Ovary (tissue), 3 donors: ENCODE results near the gene GET4.

Experiments used
- EP300 ChIP-seq: sonication (generic); formaldehyde crosslinking; IDR thresholded peaks from one replicate; pipeline ENCODE4 v1.6.1; 2017; ENCODE audit warnings: antibody characterized with exemption
- TF ChIP-seq, protein P1 (sequence below), 3 donors: fragments of 450-650 bp in 2 of 3; fragments of 200-600 bp in 1 of 3; IDR thresholded peaks; one replicate each; pipeline versions ENCODE4 v1.5.1 to v1.8.0; 2016 to 2022; ENCODE audit warnings: antibody characterized with exemption in 3 of 3, mild to moderate bottlenecking in 1 of 3
- donor health status: DM: no; HTN: no; CAD: no.

GRCh38 chr7:876077-876971, at the start of gene GET4:
- TF ChIP-seq, protein P1, sequence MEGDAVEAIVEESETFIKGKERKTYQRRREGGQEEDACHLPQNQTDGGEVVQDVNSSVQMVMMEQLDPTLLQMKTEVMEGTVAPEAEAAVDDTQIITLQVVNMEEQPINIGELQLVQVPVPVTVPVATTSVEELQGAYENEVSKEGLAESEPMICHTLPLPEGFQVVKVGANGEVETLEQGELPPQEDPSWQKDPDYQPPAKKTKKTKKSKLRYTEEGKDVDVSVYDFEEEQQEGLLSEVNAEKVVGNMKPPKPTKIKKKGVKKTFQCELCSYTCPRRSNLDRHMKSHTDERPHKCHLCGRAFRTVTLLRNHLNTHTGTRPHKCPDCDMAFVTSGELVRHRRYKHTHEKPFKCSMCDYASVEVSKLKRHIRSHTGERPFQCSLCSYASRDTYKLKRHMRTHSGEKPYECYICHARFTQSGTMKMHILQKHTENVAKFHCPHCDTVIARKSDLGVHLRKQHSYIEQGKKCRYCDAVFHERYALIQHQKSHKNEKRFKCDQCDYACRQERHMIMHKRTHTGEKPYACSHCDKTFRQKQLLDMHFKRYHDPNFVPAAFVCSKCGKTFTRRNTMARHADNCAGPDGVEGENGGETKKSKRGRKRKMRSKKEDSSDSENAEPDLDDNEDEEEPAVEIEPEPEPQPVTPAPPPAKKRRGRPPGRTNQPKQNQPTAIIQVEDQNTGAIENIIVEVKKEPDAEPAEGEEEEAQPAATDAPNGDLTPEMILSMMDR (IDR thresholded peaks at IDR 0.05): peak; percentile 9 to 50 (median 46)
- TF ChIP-seq EP300: no peak
